HAP-1 (cell line): ENCODE data around the gene TBC1D32.
A peak's percentile ranks its signal among the peaks of the same experiment; 100 is the strongest.
"Not testable (repeated sequence)": the region's sequence is repeated elsewhere in the genome, so short reads cannot be mapped to it uniquely, and the experiment has no call there.

Experiments
- DNase-seq, 2 experiments: peaks; one replicate each; pipeline ENCODE4 v3.0.0-alpha.2; 2016 to 2020; ENCODE audit warnings: low spot score in 2 of 2
- H3K27me3 ChIP-seq: fragments of 250-450 bp; sonication (Bioruptor Pico); 2 replicates; pipeline ENCODE4 v1.5.1; 2020; ENCODE audit warnings: low read depth, mild to moderate bottlenecking, moderate library complexity
- H3K36me3 ChIP-seq: fragments of 250-450 bp; sonication (Bioruptor Pico); replicated peaks from 2 replicates; pipeline ENCODE4 v1.5.1; 2020; ENCODE audit warnings: mild to moderate bottlenecking
- H3K4me1 ChIP-seq: fragments of 250-450 bp; sonication (Bioruptor Pico); 2 replicates; pipeline ENCODE4 v1.5.1; 2020; ENCODE audit warnings: mild to moderate bottlenecking
- H3K4me3 ChIP-seq: fragments of 250-450 bp; sonication (Bioruptor Pico); 2 replicates; pipeline ENCODE4 v1.5.1; 2020; ENCODE audit warnings: mild to moderate bottlenecking, moderate library complexity
- H3K9me3 ChIP-seq: fragments of 250-450 bp; sonication (Bioruptor Pico); 2 replicates; pipeline ENCODE4 v1.5.1; 2020; ENCODE audit warnings: mild to moderate bottlenecking, moderate library complexity
- in situ Hi-C: fragments of 300-500 bp; cut with MboI; formaldehyde crosslinking; loops from 3 replicates; pipeline ENCODE4 v1.14.3; 2020; ENCODE audit warnings: low sequenced_read_pairs, inconsistent platforms, mixed read lengths

Gene TBC1D32

GRCh38 chr6:121310495-121310894 is 23.8 kb downstream of the TBC1D32 start:
- DNase-seq = no peak
- no peaks in the 10 kb centered on the region for H3K9me3 ChIP-seq
- no peaks in the 10 kb centered on the region for H3K4me1 ChIP-seq
- no peaks in the 10 kb centered on the region for H3K36me3 ChIP-seq
- in situ Hi-C loops = no loop called here
- H3K27me3 ChIP-seq = no peaks in the 10 kb centered on the region
- H3K4me3 ChIP-seq = no peak overlapping the region

DNA sequence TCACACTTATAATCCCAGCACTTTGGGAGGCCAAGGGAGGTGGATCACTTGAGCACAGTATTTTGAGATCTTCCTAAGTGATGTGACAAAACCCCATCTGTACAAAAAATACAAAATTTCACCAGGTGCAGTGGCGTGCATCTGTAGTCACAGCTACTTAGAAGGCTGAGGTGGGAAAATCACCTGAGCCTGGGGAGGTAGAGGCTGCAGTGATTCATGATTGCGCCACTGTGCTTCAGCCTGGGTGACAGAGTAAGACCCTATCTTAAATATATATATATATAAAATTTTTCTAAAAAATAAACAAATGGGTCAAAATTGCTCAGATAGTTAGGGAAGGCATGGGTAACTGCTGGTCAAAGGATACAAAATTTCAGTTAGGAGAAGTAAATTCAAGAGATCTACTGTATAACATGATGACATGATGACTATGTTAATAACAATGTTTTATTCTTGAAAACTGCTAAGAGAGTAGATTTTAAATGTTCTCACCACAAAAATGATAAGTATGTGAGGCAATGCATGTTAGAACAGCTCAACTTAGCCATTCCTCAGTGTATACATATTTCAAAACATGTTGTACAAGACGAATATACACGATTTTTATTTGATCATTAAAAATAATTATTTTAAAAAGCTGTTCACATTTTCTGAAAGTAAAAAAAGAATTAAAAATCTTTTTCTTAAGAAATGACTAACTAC is 24.4 kb downstream of the TBC1D32 start:
- Histone ChIP-seq H3K27me3 (no peaks in the 10 kb centered on the region), H3K4me3 (no peak overlapping the region), H3K36me3 (no peaks in the 10 kb centered on the region), H3K9me3 (no peaks in the 10 kb centered on the region), H3K4me1 (no peaks in the 10 kb centered on the region)
- DNase-seq = no peak
- in situ Hi-C loops = no loop called here

DNA sequence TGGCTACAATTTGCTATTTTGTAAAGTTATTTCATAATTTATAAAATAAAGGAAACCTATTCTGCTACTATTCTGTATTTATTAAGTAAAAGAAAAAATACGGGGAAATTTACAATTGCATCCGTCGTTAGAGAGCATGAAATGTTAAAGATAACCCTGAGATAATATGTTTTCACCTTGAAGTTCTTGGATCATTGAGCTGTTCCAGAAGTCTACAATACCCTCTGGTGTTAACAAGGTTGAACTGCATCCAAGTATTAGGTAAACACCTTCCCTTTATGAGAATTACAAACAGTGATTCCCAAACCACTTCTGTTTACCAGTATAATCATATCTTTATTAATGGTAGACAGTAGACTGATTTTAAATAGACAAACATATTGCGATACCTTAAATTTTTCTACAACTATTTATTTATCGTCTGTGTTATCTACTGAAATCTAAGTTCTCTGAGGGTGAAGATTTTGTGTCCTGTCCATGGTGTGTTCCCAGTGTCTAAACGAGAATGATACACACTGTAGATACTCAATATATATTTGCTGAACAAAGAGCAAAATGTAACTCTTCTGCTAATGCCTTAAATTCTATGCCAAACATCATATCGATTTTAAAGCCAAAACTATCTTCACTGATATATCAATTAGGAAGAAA is 28.2 kb downstream of the TBC1D32 start:
- Histone ChIP-seq H3K9me3 (no peaks in the 10 kb centered on the region), H3K36me3 (no peaks in the 10 kb centered on the region), H3K27me3 (no peaks in the 10 kb centered on the region), H3K4me1 (no peaks in the 10 kb centered on the region), H3K4me3 (no peak overlapping the region)
- in situ Hi-C loops = no loop called here
- DNase-seq = peak in 1 of 2 experiments; percentile 62

GRCh38 chr6:121302882-121303281 is 31.4 kb downstream of the TBC1D32 start:
- in situ Hi-C loops = no loop called here
- Histone ChIP-seq H3K9me3 (no peaks in the 10 kb centered on the region), H3K27me3 (no peaks in the 10 kb centered on the region), H3K36me3 (no peaks in the 10 kb centered on the region), H3K4me1 (no peaks in the 10 kb centered on the region), H3K4me3 (no peak overlapping the region)
- DNase-seq = no peak

GRCh38 chr6:121301156-121301555 is 33.1 kb downstream of the TBC1D32 start:
- H3K27me3 ChIP-seq, H3K9me3 ChIP-seq, H3K4me1 ChIP-seq, DNase-seq, H3K36me3 ChIP-seq, in situ Hi-C loops, H3K4me3 ChIP-seq: not testable (repeated sequence)

GRCh38 chr6:121297694-121298093 is 36.6 kb downstream of the TBC1D32 start:
- Histone ChIP-seq H3K36me3 (no peaks in the 10 kb centered on the region), H3K4me1 (peaks cover 13% of the 10 kb centered on the region), H3K4me3 (no peak overlapping the region), H3K27me3 (no peaks in the 10 kb centered on the region), H3K9me3 (no peaks in the 10 kb centered on the region)
- in situ Hi-C loops = no loop called here
- DNase-seq = no peak

DNA sequence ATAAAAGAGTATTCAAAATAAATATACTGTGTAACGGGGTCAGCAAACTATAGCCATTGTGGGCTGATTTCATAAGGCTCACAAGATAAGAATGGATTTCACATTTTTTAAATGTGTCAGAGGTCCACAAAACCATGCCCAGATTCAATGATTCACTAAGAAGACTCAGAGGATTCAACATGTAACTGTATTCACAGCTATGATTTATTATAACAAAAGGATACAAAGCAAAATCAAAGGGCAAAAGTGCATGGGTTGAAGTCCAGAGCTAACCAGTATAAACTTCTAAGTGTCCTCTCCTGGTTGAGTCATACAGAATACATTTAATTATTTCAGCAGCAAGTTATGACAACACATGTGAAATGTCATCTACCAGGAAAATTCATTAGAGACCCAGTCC is 49.2 kb downstream of the TBC1D32 start:
- in situ Hi-C loops = no loop called here
- DNase-seq = no peak
- H3K36me3 ChIP-seq = no peaks in the 10 kb centered on the region
- H3K4me3 ChIP-seq = no peak overlapping the region
- no peaks in the 10 kb centered on the region for H3K27me3 ChIP-seq
- H3K4me1 ChIP-seq = no peaks in the 10 kb centered on the region
- no peaks in the 10 kb centered on the region for H3K9me3 ChIP-seq

DNA sequence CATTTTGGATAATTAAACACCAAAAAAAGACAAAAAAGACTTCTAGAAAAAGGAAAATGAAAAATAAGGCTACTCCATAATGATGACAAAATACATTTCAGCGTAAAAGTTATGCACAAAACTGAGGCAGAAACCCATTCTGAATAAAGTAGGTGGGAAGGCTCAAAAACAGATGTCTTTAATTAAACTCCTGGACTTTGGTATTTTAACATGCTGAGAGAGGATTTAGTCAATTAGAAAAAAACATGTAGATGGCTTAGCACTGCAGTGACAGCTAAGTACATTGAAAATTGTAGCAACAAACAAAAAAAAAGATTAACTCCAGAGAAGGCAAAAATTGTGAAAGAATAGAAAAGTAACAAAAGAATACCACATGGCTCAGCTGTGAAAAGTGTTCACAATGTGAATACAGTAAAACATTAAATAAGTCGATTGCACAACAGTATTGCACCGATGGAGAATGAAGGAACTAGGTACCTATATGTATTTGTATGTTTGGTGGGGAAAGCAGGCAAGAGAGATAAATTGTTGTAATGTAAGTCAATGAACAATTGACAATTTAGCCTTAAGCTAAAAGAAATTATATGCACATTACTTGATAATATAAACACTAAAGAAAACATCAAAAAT is 59.5 kb downstream of the TBC1D32 start:
- DNase-seq = peak in 1 of 2 experiments; percentile 39

DNA sequence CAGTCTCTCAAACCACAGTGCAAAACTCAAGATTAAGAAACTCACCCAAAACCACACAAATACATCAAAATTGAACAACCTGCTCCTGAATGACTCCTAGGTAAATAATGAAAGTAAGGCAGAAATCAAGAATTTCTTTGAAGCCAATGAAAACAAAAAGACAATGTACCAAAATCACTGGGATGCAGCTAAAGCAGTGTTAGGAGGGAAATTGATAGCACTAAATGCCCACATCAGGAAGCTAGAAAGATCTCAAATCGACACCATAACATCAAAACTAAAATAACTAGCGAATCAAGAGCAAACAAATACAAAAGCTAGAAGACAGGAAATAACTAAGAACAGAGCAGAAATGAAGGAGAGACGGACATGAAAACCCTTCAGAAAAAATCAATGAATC is 70.5 kb downstream of the TBC1D32 start:
- Histone ChIP-seq H3K9me3 (no peaks in the 10 kb centered on the region), H3K4me3 (no peak overlapping the region), H3K36me3 (no peaks in the 10 kb centered on the region), H3K4me1 (no peaks in the 10 kb centered on the region), H3K27me3 (no peaks in the 10 kb centered on the region)
- in situ Hi-C loops = no loop called here
- DNase-seq = no peak

More for the DNA sequence above, 59.5 kb downstream of the TBC1D32 start:
- Histone ChIP-seq H3K4me1 (no peaks in the 10 kb centered on the region), H3K36me3 (no peaks in the 10 kb centered on the region), H3K9me3 (no peaks in the 10 kb centered on the region), H3K27me3 (no peaks in the 10 kb centered on the region), H3K4me3 (no peak overlapping the region)
- in situ Hi-C loops = no loop called here

DNA sequence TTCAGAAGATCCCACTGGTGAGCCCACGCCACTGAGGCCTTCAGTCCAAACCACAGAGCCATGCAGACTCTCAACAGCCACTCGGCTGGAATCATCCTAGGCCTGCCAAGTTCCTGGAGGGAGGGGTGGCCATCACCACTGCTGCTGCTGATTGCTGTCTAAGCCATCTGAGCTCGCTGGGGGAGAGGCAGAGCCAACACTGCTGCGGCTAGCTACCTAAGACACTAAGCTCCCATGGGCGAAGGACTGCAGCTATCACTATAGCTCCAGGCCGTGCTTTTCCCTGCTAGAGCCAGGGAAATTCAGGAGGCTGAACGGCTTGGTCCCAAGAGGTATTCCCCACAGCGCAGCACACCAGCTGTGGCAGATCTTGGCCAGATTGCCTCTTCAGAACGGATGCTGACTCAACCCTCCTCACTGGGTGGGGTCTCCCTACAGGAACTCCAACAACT is 73.6 kb downstream of the TBC1D32 start:
- Histone ChIP-seq H3K27me3 (no peaks in the 10 kb centered on the region), H3K4me3 (no peak overlapping the region), H3K36me3 (no peaks in the 10 kb centered on the region), H3K4me1 (no peaks in the 10 kb centered on the region), H3K9me3 (no peaks in the 10 kb centered on the region)
- in situ Hi-C loops = no loop called here
- DNase-seq = no peak

- no peaks in the 10 kb centered on the region for H3K36me3 ChIP-seq
- H3K4me1 ChIP-seq = no peaks in the 10 kb centered on the region
- no peaks in the 10 kb centered on the region for H3K9me3 ChIP-seq
- H3K4me3 ChIP-seq = no peak overlapping the region
- no peak for DNase-seq
- no peaks in the 10 kb centered on the region for H3K27me3 ChIP-seq
- in situ Hi-C loops = no loop called here
Measured at GRCh38 chr6:121247386-121247785, 86.9 kb downstream of the TBC1D32 start.

GRCh38 chr6:121242386-121242785 is 91.9 kb downstream of the TBC1D32 start:
- H3K36me3 ChIP-seq = no peaks in the 10 kb centered on the region
- H3K27me3 ChIP-seq = no peaks in the 10 kb centered on the region
- DNase-seq = no peak
- H3K4me3 ChIP-seq = no peak overlapping the region
- no peaks in the 10 kb centered on the region; the same call in 1 of the 2 replicates for H3K4me1 ChIP-seq
- in situ Hi-C loops = no loop called here
- no peaks in the 10 kb centered on the region for H3K9me3 ChIP-seq

DNA sequence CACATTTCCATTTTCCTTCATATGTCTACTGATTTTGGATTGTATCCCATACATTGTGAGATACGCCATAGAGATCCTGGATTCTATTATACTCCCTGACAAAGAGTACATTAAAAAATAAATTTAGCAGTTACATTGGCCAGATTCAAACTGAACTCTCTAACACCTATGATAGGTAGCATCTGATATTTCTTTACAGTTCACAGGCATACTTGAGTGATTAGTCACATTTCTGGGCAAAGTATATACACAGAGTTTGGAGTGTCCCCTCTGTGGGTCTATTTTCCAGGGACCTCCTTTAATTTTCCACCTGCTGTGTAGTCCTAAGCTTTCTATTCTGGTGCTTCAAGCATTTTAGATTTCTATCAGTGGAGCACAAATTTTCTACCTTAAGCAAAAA is 96.4 kb downstream of the TBC1D32 start:
- Histone ChIP-seq H3K4me1 (no peaks in the 10 kb centered on the region; the same call in 1 of the 2 replicates), H3K27me3 (no peaks in the 10 kb centered on the region), H3K9me3 (no peaks in the 10 kb centered on the region), H3K4me3 (no peak overlapping the region), H3K36me3 (no peaks in the 10 kb centered on the region)
- in situ Hi-C loops = no loop called here
- no peak for DNase-seq

GRCh38 chr6:121236984-121237383 is 97.3 kb downstream of the TBC1D32 start:
- no peaks in the 10 kb centered on the region for H3K9me3 ChIP-seq
- H3K4me1 ChIP-seq = no peaks in the 10 kb centered on the region; the same call in 1 of the 2 replicates
- H3K36me3 ChIP-seq = no peaks in the 10 kb centered on the region
- H3K4me3 ChIP-seq = no peak overlapping the region
- no peak for DNase-seq
- no peaks in the 10 kb centered on the region for H3K27me3 ChIP-seq
- in situ Hi-C loops = no loop called here
